ENCODE results near the gene SLC30A1. TPM values are rescaled to one million over a fixed set of nuclear protein-coding genes. Genes with fewer than 3 reads are reported as not detected.

The SLC30A1 gene
- total RNA-seq, 1 experiment from 2014 or later: 6.7 TPM

- no peaks in the 10 kb centered on the region for H3K27me3 ChIP-seq (ENCODE audit: low read length)
- BruUV-seq (replicated peaks): no TSS peak
- no peaks in the 10 kb centered on the region for H3K9me2 ChIP-seq (replicated peaks; ENCODE audit: low read length)
- H3K4me1 ChIP-seq (ENCODE audit: insufficient read depth, low read length): no peaks in the 10 kb centered on the region; the same call in 1 of the 2 replicates
- ATAC-seq (no peak), DNase-seq (no peak)
- H3K4me2 ChIP-seq (ENCODE audit: low read length): no peak overlapping the region
- H4K20me1 ChIP-seq (ENCODE audit: low read length): no peaks in the 10 kb centered on the region
- H3K79me2 ChIP-seq (ENCODE audit: low read length): no peaks in the 10 kb centered on the region
- no peaks in the 10 kb centered on the region for H3K9me3 ChIP-seq (ENCODE audit: low read length)
- ChIA-PET CTCF (no interaction called here), POLR2A (ENCODE audit: unreplicated experiment) (no interaction called here)
- intact Hi-C loops (cut with micrococcal nuclease): no loop called here
- H3F3A ChIP-seq (ENCODE audit: low read length, unreplicated experiment): no peaks in the 10 kb centered on the region
- no peak overlapping the region for H2AFZ ChIP-seq (ENCODE audit: low read length)
- H3K27ac ChIP-seq (ENCODE audit: low read length): no peak overlapping the region
- H3K4me3 ChIP-seq (ENCODE audit: low read length): no peak overlapping the region
- H3K9ac ChIP-seq (ENCODE audit: low read length): no peak overlapping the region
- H3K36me3 ChIP-seq (ENCODE audit: low read depth, low read length): no peaks in the 10 kb centered on the region
- TF ChIP-seq CTCF (conservative IDR thresholded peaks at IDR 0.05; ENCODE audit: low read depth, low read length): no peak
- TF ChIP-seq EZH2 (IDR thresholded peaks at IDR 0.05; ENCODE audit: low read length, unreplicated experiment): no peak
- TF ChIP-seq EZH2phosphoT487 (IDR thresholded peaks at IDR 0.05; ENCODE audit: borderline replicate concordance, low read length): no peak
Observed at GRCh38 chr1:211587123-211587522, 8.2 kb upstream of the SLC30A1 start.

GRCh38 chr1:211586538-211586937 lies 7.6 kb upstream of the SLC30A1 start:
- no peak overlapping the region for H3K4me3 ChIP-seq (ENCODE audit: low read length)
- H3F3A ChIP-seq (ENCODE audit: low read length, unreplicated experiment): no peaks in the 10 kb centered on the region
- POLR2A ChIA-PET (ENCODE audit: unreplicated experiment): no interaction called here
- H3K27me3 ChIP-seq (ENCODE audit: low read length): no peaks in the 10 kb centered on the region
- no peak for DNase-seq
- intact Hi-C loops (cut with micrococcal nuclease): no loop called here
- H3K9me3 ChIP-seq (ENCODE audit: low read length): no peaks in the 10 kb centered on the region
- TF ChIP-seq EZH2 (IDR thresholded peaks at IDR 0.05; ENCODE audit: low read length, unreplicated experiment) (no peak), CTCF (conservative IDR thresholded peaks at IDR 0.05; ENCODE audit: low read depth, low read length) (no peak), EZH2phosphoT487 (IDR thresholded peaks at IDR 0.05; ENCODE audit: borderline replicate concordance, low read length) (no peak)
- H2AFZ ChIP-seq (ENCODE audit: low read length): no peak overlapping the region
- H3K4me1 ChIP-seq (ENCODE audit: insufficient read depth, low read length): no peaks in the 10 kb centered on the region
- no peak for ATAC-seq
- CTCF ChIA-PET: no interaction called here
- no peaks in the 10 kb centered on the region for H3K79me2 ChIP-seq (ENCODE audit: low read length)
- no peaks in the 10 kb centered on the region for H3K36me3 ChIP-seq (ENCODE audit: low read depth, low read length)
- H3K9ac ChIP-seq (ENCODE audit: low read length): no peak overlapping the region
- BruUV-seq (replicated peaks): no TSS peak
- no peak overlapping the region for H3K27ac ChIP-seq (ENCODE audit: low read length)
- H3K9me2 ChIP-seq (replicated peaks; ENCODE audit: low read length): no peaks in the 10 kb centered on the region
- H3K4me2 ChIP-seq (ENCODE audit: low read length): no peak overlapping the region
- H4K20me1 ChIP-seq (ENCODE audit: low read length): no peaks in the 10 kb centered on the region

- ChIA-PET POLR2A (ENCODE audit: unreplicated experiment) (no interaction called here), CTCF (no interaction called here)
- Histone ChIP-seq H3K4me3 (ENCODE audit: low read length) (no peak overlapping the region), H3K9ac (ENCODE audit: low read length) (no peak overlapping the region), H3K27me3 (ENCODE audit: low read length) (no peaks in the 10 kb centered on the region), H3K4me1 (ENCODE audit: insufficient read depth, low read length) (peaks cover 7% of the 10 kb centered on the region), H3K9me2 (replicated peaks; ENCODE audit: low read length) (no peaks in the 10 kb centered on the region), H3K27ac (ENCODE audit: low read length) (no peak overlapping the region), H2AFZ (ENCODE audit: low read length) (no peak overlapping the region), H3K36me3 (ENCODE audit: low read depth, low read length) (no peaks in the 10 kb centered on the region), H3K4me2 (ENCODE audit: low read length) (no peak overlapping the region), H3F3A (ENCODE audit: low read length, unreplicated experiment) (no peaks in the 10 kb centered on the region), H3K79me2 (ENCODE audit: low read length) (peaks cover 2% of the 10 kb centered on the region), H4K20me1 (ENCODE audit: low read length) (no peaks in the 10 kb centered on the region), H3K9me3 (ENCODE audit: low read length) (no peaks in the 10 kb centered on the region)
- TF ChIP-seq EZH2 (IDR thresholded peaks at IDR 0.05; ENCODE audit: low read length, unreplicated experiment) (no peak), EZH2phosphoT487 (IDR thresholded peaks at IDR 0.05; ENCODE audit: borderline replicate concordance, low read length) (no peak), CTCF (conservative IDR thresholded peaks at IDR 0.05; ENCODE audit: low read depth, low read length) (no peak)
- DNase-seq (no peak), ATAC-seq (no peak)
- BruUV-seq (replicated peaks): no TSS peak
- intact Hi-C loops (cut with micrococcal nuclease): no loop called here
Observed at GRCh38 chr1:211583011-211583992, 4.3 kb upstream of the SLC30A1 start.

Data from PC-3 (cell line).